ENCODE data around the gene IL31. TPM values are rescaled to one million over a fixed set of nuclear protein-coding genes. Genes with fewer than 3 reads are reported as not detected.

Gene IL31
- total RNA-seq, 4 donors from 2014 or later: not detected

DNA sequence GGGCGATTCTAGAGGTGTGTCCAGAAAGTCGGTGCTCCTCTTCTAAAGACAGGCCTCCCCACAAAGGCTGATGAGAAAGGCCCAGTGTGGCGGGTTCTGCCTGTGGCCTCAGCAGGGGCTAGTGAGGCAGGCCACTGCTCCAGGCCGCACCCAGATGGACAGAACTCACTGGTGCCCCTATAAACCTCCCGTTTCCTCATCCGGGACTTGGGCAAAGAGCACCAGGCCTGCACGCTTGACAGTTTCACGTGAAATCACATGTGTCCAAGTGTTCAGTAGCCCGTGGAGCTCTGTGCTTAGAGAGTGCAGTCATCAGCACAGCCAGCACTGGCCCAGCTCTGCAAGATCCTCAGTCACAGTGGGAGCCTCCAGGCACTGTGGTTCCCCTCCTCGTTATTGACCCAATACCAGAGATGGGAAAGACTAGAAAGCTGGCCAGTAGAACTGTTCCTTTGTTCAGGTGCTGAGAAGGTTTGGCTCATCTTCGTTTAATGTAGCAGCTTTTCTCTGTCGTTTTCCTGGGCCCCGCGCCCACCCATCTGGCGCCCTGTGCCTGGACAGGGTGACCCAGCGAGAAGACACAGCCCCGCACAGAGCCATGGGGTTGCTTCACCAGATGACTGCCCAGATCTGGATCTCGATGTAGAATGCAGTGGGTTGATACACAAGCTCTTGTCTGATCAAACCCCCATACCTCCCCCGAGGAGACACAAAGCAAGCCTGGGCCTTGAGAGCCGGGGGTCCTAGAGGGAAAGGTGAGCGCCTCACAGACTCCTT, 26.3 kb downstream of the IL31 start:
- TF ChIP-seq, protein P1, sequence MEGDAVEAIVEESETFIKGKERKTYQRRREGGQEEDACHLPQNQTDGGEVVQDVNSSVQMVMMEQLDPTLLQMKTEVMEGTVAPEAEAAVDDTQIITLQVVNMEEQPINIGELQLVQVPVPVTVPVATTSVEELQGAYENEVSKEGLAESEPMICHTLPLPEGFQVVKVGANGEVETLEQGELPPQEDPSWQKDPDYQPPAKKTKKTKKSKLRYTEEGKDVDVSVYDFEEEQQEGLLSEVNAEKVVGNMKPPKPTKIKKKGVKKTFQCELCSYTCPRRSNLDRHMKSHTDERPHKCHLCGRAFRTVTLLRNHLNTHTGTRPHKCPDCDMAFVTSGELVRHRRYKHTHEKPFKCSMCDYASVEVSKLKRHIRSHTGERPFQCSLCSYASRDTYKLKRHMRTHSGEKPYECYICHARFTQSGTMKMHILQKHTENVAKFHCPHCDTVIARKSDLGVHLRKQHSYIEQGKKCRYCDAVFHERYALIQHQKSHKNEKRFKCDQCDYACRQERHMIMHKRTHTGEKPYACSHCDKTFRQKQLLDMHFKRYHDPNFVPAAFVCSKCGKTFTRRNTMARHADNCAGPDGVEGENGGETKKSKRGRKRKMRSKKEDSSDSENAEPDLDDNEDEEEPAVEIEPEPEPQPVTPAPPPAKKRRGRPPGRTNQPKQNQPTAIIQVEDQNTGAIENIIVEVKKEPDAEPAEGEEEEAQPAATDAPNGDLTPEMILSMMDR (IDR thresholded peaks at IDR 0.05; ENCODE audit: low read depth): no peak

DNA sequence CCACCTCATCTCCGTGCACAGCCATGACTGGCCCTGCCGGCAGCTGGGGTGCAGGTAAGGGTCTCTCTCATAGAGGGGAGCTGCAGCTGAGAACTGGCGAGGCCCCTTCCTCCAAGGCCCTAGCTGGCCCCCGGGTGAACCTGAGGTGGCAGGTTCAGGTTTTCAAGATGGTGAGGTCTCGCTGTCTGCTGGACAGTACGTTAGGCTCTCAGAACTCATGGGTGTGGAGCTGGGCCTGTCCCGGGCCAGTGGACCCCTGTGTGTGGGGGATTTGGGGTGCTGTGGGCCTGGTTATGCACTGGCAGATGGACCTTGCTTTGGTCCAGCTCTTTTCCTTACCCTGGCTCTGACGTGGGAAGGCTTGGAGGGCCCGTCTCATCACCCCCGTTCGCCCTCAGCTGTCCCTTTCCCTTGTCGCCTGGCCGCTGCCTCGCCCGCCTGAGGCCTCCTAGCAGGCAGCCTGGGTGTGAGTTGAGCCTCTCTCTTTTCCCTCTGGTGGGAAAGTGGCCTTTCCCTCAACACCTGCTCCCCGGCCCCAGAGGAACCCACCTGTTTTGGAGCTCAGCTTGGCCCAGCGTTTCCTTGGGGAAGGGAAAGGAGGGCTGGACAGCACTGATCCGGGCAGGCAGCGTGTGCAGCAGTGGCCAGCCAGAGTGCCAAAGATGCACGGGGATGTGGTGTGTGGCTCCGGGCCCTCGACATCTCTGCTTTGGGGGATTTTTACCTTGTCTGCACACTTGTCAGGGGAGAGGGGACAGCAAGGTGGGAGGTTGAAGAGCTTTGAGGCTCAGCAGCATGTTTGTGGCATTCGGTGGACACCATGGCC, 28.3 kb downstream of the IL31 start:
- TF ChIP-seq, protein P1 (IDR thresholded peaks at IDR 0.05; ENCODE audit: low read depth): no peak

DNA sequence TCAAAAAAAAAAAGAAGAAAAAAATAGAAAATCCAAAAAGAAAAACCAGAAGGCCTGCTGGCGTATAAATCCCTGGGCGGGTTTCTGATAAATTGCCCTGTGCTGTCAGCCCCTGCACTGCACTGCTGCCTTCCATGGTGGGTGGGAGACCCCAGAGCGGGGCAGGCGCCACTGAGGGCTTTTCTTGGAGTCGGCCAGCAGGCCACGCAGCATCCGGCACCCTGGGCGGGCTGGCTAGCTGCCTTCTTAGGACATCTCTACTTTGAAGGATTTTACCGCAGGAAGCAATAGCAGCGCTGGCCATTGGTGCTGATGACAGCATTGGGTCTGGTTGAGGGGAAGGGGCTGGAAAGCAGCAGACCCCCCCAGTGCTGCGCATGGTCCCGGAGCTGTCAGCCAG, 29.1 kb downstream of the IL31 start:
- TF ChIP-seq, protein P1 (IDR thresholded peaks at IDR 0.05; ENCODE audit: low read depth): no peak

DNA sequence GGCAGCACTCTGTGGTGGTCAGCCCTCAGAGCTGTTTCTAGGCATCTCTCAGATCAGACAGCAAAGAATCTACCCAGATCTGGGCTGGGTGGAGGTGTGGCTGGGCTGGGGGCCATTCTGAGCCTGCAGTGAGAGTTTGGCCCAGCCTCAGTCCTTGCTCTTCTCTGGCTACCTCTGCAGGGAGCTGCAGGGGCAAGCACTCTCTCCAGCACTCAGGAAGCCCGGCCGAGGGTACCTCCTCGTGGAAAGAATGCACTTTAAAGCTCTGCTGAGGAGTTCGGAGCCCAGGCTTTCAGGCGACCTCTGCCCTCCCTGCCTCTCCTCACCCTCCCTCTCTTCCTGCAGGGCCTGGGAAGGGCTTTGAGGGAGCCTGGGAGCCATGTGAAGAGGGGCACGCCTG, 31.2 kb downstream of the IL31 start:
- TF ChIP-seq, protein P1 (IDR thresholded peaks at IDR 0.05; ENCODE audit: low read depth): no peak

DNA sequence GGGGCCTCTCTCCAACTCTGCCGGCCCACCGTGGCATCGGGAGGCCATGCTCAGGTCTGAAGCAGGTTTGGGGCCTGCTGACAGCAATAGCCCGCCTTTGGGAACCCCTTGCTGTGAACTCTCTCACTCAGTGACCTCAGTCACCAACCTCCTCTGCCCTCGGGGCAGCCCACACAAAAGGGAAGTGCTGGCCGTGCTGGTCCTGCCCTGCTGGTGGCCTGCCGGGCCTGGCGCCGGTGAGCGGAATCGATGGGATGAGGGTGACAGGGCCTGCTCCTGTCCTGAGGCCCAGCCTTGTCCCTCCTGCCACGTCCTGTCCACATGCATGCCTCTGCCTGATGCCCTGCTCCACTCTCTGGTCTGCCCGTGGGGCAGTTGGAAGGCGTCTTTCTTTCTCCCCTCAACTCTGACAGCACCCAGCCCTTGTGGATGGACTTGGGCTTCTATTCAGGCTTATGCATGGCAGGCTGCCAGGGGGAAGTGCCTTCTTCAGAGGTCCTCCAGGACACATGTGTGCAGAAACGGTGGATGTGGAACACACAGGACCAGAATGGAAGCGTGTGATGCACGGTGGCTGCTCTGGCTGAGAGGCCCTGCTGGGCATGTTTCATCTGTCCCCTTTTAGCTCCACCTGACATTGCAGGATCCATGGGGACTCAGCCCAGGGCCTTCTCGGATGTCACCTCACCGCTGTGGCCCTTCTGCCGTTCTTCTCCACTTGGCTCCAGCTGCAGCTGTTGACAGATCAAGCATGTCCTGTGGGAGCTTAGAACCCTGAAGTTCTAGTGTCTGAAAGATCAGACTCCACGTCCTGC, 31.9 kb downstream of the IL31 start:
- TF ChIP-seq, protein P1 (IDR thresholded peaks at IDR 0.05; ENCODE audit: low read depth): no peak

DNA sequence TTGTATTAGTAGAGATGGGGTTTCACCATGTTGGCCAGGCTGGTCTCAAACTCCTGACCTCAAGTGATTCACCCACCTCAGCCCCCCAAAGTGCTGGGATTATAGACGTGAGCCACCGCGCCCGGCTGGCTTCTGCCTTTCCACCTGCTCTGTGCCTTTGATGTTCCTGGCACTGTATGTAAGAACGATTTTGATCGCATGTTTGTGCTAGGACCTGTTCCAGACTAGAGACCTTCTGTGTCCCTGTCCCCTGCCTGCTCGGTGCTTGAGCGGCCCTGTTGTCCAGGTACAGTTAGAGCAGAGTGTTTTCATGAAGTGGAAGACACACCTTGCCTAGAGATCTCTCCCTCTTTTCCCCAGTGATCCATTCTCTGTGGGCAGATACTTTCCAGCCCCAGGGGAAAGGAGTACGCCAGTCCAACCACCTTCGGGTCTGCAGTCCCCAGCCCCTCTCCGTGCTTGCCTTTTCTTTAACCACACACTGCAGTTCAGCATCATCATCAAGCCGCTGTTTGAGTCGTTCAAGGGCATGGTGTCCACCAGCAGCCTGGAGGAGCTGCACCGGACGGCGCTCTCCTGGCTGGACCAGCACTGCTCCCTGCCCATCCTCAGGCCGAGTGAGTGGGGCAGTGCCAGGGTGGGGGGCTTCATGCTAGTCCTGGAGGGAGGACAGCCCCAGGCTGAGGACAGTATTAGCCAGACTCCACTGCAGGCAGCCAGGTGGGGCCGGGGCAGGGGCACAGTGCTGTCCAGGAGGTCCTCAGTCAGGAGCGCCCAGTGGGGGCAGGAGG, 33.4 kb downstream of the IL31 start:
- TF ChIP-seq, protein P1 (IDR thresholded peaks at IDR 0.05; ENCODE audit: low read depth): no peak
